SJSA1 (cell line): ENCODE data around the gene GUCY1A2. TPM values are rescaled to one million over a fixed set of nuclear protein-coding genes. Genes with fewer than 3 reads are reported as not detected.
"Not testable (repeated sequence)": the region's sequence is repeated elsewhere in the genome, so short reads cannot be mapped to it uniquely, and the experiment has no call there.

ENCODE experiments used
- DNase-seq, 2 experiments: peaks; one replicate each; pipeline ENCODE4 v3.0.0-alpha.2; 2015 to 2020; ENCODE audit warnings: low spot score in 2 of 2, low read depth in 1 of 2
- H3K27ac ChIP-seq: fragments of 250-450 bp; sonication (Bioruptor Pico); 2 replicates; pipeline ENCODE4 v1.5.1; 2020; ENCODE audit warnings: mild to moderate bottlenecking, moderate library complexity
- H3K27me3 ChIP-seq: fragments of 250-450 bp; sonication (Bioruptor Pico); replicated peaks from 2 replicates; pipeline ENCODE4 v1.5.1; 2020; ENCODE audit warnings: mild to moderate bottlenecking, moderate library complexity
- H3K36me3 ChIP-seq: fragments of 250-450 bp; sonication (Bioruptor Pico); 2 replicates; pipeline ENCODE4 v1.5.1; 2020; ENCODE audit warnings: mild to moderate bottlenecking
- H3K4me1 ChIP-seq: fragments of 250-450 bp; sonication (Bioruptor Pico); replicated peaks from 2 replicates; pipeline ENCODE4 v1.6.1; 2021; ENCODE audit warnings: mild to moderate bottlenecking
- H3K4me3 ChIP-seq: fragments of 250-450 bp; sonication (Bioruptor Pico); 2 replicates; pipeline ENCODE4 v1.5.1; 2020; ENCODE audit warnings: mild to moderate bottlenecking
- H3K9me3 ChIP-seq: fragments of 250-450 bp; sonication (Bioruptor Pico); replicated peaks from 2 replicates; pipeline ENCODE4 v1.5.1; 2020; ENCODE audit warnings: mild to moderate bottlenecking
- total RNA-seq: library from RNA; depleted of rRNA; stranded (reverse); fragments of >200 nt; shearing (Covaris generic); gene quantifications from 2 replicates; pipeline ENCODE4 v1.2.3, GENCODE V29; 2014

Gene GUCY1A2
- total RNA-seq, 1 experiment from 2014 or later, result 0.11 TPM

- no peaks in the 10 kb centered on the region for H3K36me3 ChIP-seq
- no peak overlapping the region for H3K27ac ChIP-seq
- H3K9me3 ChIP-seq, result no peaks in the 10 kb centered on the region
- no peak overlapping the region for H3K4me3 ChIP-seq
- no peaks in the 10 kb centered on the region for H3K4me1 ChIP-seq
- H3K27me3 ChIP-seq, result no peaks in the 10 kb centered on the region
- no peak for DNase-seq
Observed at GRCh38 chr11:106828576-106828975, 189.7 kb downstream of the GUCY1A2 start.

- H3K4me1 ChIP-seq, result no peaks in the 10 kb centered on the region
- H3K36me3 ChIP-seq, result no peaks in the 10 kb centered on the region
- H3K4me3 ChIP-seq, result no peak overlapping the region
- H3K27me3 ChIP-seq, result no peaks in the 10 kb centered on the region
- no peak overlapping the region for H3K27ac ChIP-seq
- H3K9me3 ChIP-seq, result no peaks in the 10 kb centered on the region
- no peak for DNase-seq
Observed at GRCh38 chr11:106827687-106828086, 190.6 kb downstream of the GUCY1A2 start.

GRCh38 chr11:106826558-106826957 is 191.7 kb downstream of the GUCY1A2 start:
- H3K27ac ChIP-seq, H3K27me3 ChIP-seq, H3K4me1 ChIP-seq, H3K4me3 ChIP-seq, DNase-seq, H3K9me3 ChIP-seq, H3K36me3 ChIP-seq: not testable (repeated sequence)

- Histone ChIP-seq H3K4me3 (no peak overlapping the region), H3K27me3 (no peaks in the 10 kb centered on the region), H3K27ac (no peak overlapping the region), H3K9me3 (no peaks in the 10 kb centered on the region), H3K4me1 (no peaks in the 10 kb centered on the region), H3K36me3 (no peaks in the 10 kb centered on the region)
- no peak for DNase-seq
Observed at GRCh38 chr11:106821826-106822225, 196.4 kb downstream of the GUCY1A2 start.

- H3K36me3 ChIP-seq, result no peaks in the 10 kb centered on the region
- H3K27me3 ChIP-seq, result no peaks in the 10 kb centered on the region
- no peaks in the 10 kb centered on the region for H3K9me3 ChIP-seq
- no peak for DNase-seq
- no peak overlapping the region for H3K4me3 ChIP-seq
- H3K4me1 ChIP-seq, result no peaks in the 10 kb centered on the region
- H3K27ac ChIP-seq, result no peak overlapping the region
Observed at GRCh38 chr11:106821291-106821690, 197.0 kb downstream of the GUCY1A2 start.

- Histone ChIP-seq H3K27ac (no peak overlapping the region), H3K4me1 (no peaks in the 10 kb centered on the region), H3K4me3 (no peak overlapping the region), H3K9me3 (no peaks in the 10 kb centered on the region), H3K27me3 (no peaks in the 10 kb centered on the region), H3K36me3 (no peaks in the 10 kb centered on the region)
- DNase-seq, result no peak
Observed at GRCh38 chr11:106818443-106818842, 199.8 kb downstream of the GUCY1A2 start.

- no peaks in the 10 kb centered on the region for H3K4me1 ChIP-seq
- H3K27me3 ChIP-seq, result no peaks in the 10 kb centered on the region
- no peak for DNase-seq
- no peaks in the 10 kb centered on the region for H3K9me3 ChIP-seq
- no peak overlapping the region for H3K4me3 ChIP-seq
- H3K27ac ChIP-seq, result no peak overlapping the region
- no peaks in the 10 kb centered on the region for H3K36me3 ChIP-seq
Observed at GRCh38 chr11:106815209-106815608, 203.1 kb downstream of the GUCY1A2 start.

GRCh38 chr11:106813806-106814205 is 204.5 kb downstream of the GUCY1A2 start:
- no peaks in the 10 kb centered on the region for H3K9me3 ChIP-seq
- no peak overlapping the region for H3K4me3 ChIP-seq
- DNase-seq, result no peak
- no peak overlapping the region for H3K27ac ChIP-seq
- no peaks in the 10 kb centered on the region for H3K4me1 ChIP-seq
- H3K27me3 ChIP-seq, result no peaks in the 10 kb centered on the region
- H3K36me3 ChIP-seq, result no peaks in the 10 kb centered on the region

- no peak for DNase-seq
- H3K36me3 ChIP-seq, result no peaks in the 10 kb centered on the region
- no peak overlapping the region for H3K4me3 ChIP-seq
- H3K27ac ChIP-seq, result no peak overlapping the region
- no peaks in the 10 kb centered on the region for H3K9me3 ChIP-seq
- no peaks in the 10 kb centered on the region for H3K27me3 ChIP-seq
- H3K4me1 ChIP-seq, result no peaks in the 10 kb centered on the region
Observed at GRCh38 chr11:106794058-106794457, 224.2 kb downstream of the GUCY1A2 start.

- H3K4me1 ChIP-seq, result no peaks in the 10 kb centered on the region
- H3K27me3 ChIP-seq, result no peaks in the 10 kb centered on the region
- H3K27ac ChIP-seq, result no peak overlapping the region
- no peak for DNase-seq
- H3K36me3 ChIP-seq, result no peaks in the 10 kb centered on the region
- no peaks in the 10 kb centered on the region for H3K9me3 ChIP-seq
- H3K4me3 ChIP-seq, result no peak overlapping the region
Observed at GRCh38 chr11:106789406-106789805, 228.9 kb downstream of the GUCY1A2 start.

GRCh38 chr11:106787454-106787853 is 230.8 kb downstream of the GUCY1A2 start:
- Histone ChIP-seq H3K27ac (no peak overlapping the region), H3K4me3 (no peak overlapping the region), H3K4me1 (no peaks in the 10 kb centered on the region), H3K9me3 (no peaks in the 10 kb centered on the region), H3K36me3 (no peaks in the 10 kb centered on the region), H3K27me3 (no peaks in the 10 kb centered on the region)
- no peak for DNase-seq

GRCh38 chr11:106785913-106786650 is 232.2 kb downstream of the GUCY1A2 start:
- Histone ChIP-seq H3K36me3 (no peaks in the 10 kb centered on the region), H3K4me1 (no peaks in the 10 kb centered on the region), H3K27me3 (no peaks in the 10 kb centered on the region), H3K9me3 (no peaks in the 10 kb centered on the region), H3K27ac (no peak overlapping the region), H3K4me3 (no peak overlapping the region)
- no peak for DNase-seq

GRCh38 chr11:106777302-106777701 is 241.0 kb downstream of the GUCY1A2 start:
- not testable (repeated sequence) for DNase-seq

GRCh38 chr11:106770489-106771085 is 247.7 kb downstream of the GUCY1A2 start:
- Histone ChIP-seq H3K4me1 (no peaks in the 10 kb centered on the region), H3K36me3 (no peaks in the 10 kb centered on the region), H3K9me3 (no peaks in the 10 kb centered on the region), H3K27ac (no peak overlapping the region), H3K27me3 (no peaks in the 10 kb centered on the region), H3K4me3 (no peak overlapping the region)
- no peak for DNase-seq

More at GRCh38 chr11:106777302-106777701, 241.0 kb downstream of the GUCY1A2 start:
- not testable (repeated sequence) for H3K27ac ChIP-seq, H3K9me3 ChIP-seq, H3K4me3 ChIP-seq, H3K4me1 ChIP-seq, H3K27me3 ChIP-seq, H3K36me3 ChIP-seq
